ENCODE measurements around the gene TCAIM.

Gene TCAIM

GRCh38 chr3:44427683-44428082, 89.1 kb downstream of the TCAIM start:
- no peak for DNase-seq (ENCODE audit: low read depth, low spot score)
- TF ChIP-seq, protein P1, sequence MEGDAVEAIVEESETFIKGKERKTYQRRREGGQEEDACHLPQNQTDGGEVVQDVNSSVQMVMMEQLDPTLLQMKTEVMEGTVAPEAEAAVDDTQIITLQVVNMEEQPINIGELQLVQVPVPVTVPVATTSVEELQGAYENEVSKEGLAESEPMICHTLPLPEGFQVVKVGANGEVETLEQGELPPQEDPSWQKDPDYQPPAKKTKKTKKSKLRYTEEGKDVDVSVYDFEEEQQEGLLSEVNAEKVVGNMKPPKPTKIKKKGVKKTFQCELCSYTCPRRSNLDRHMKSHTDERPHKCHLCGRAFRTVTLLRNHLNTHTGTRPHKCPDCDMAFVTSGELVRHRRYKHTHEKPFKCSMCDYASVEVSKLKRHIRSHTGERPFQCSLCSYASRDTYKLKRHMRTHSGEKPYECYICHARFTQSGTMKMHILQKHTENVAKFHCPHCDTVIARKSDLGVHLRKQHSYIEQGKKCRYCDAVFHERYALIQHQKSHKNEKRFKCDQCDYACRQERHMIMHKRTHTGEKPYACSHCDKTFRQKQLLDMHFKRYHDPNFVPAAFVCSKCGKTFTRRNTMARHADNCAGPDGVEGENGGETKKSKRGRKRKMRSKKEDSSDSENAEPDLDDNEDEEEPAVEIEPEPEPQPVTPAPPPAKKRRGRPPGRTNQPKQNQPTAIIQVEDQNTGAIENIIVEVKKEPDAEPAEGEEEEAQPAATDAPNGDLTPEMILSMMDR (IDR thresholded peaks at IDR 0.05; ENCODE audit: low read depth, low read length), result no peak
- in situ Hi-C loops (cut with HindIII; ENCODE audit: low sequenced_read_pairs), result no loop called here
- H3K4me3 ChIP-seq (ENCODE audit: low read depth, low read length), result no peak overlapping the region

GRCh38 chr3:44428910-44429309, 90.3 kb downstream of the TCAIM start:
- no peak for DNase-seq (ENCODE audit: low read depth, low spot score)
- no peak overlapping the region for H3K4me3 ChIP-seq (ENCODE audit: low read depth, low read length)
- in situ Hi-C loops (cut with HindIII; ENCODE audit: low sequenced_read_pairs), result no loop called here
- TF ChIP-seq, protein P1 (IDR thresholded peaks at IDR 0.05; ENCODE audit: low read depth, low read length), result no peak

DNA sequence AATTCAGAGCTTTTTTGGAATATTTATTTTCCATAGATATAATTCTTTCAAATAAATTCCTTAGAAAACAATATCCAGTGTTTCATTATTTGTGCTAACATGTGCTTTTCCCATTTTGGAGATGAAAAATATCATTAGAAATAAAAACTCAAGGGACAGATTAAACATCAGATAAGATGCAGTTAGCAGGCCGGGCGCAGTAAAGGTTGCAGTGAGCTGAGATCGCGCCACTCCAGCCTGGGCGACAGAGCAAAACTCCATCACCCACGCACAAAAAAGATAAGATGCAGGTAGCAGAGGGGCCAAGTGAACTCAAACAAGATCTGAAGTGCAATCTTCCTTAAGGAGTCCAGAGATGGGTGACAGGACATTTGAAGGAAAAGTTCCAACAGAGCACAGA, 90.9 kb downstream of the TCAIM start:
- TF ChIP-seq, protein P1 (IDR thresholded peaks at IDR 0.05; ENCODE audit: low read depth, low read length), result no peak
- in situ Hi-C loops (cut with HindIII; ENCODE audit: low sequenced_read_pairs), result no loop called here
- no peak for DNase-seq (ENCODE audit: low read depth, low spot score)
- no peak overlapping the region for H3K4me3 ChIP-seq (ENCODE audit: low read depth, low read length)

DNA sequence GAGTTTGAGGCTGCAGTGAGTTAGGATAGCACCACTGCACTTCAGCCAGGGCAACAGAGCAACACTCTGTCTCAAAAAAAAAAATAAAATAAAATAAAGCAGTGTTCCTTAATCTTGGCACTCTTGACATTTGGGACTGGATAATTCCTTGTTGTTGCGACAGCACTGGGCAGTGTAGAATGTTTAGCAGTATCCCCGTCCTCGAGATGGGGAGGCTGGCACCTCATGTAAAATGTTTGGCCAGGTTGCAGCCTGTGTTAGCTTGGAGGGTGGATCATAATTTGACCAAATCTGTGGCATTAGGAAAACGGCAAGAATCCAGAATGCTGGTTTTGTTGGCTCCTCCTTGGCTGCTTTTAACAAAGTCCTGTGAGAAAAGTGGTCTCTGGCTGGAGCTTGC, 91.9 kb downstream of the TCAIM start:
- no peak overlapping the region for H3K4me3 ChIP-seq (ENCODE audit: low read depth, low read length)
- in situ Hi-C loops (cut with HindIII; ENCODE audit: low sequenced_read_pairs), result no loop called here
- no peak for DNase-seq (ENCODE audit: low read depth, low spot score)
- TF ChIP-seq, protein P1 (IDR thresholded peaks at IDR 0.05; ENCODE audit: low read depth, low read length), result no peak

- TF ChIP-seq, protein P1 (IDR thresholded peaks at IDR 0.05; ENCODE audit: low read depth, low read length), result no peak
- no peak overlapping the region for H3K4me3 ChIP-seq (ENCODE audit: low read depth, low read length)
- in situ Hi-C loops (cut with HindIII; ENCODE audit: low sequenced_read_pairs), result no loop called here
- no peak for DNase-seq (ENCODE audit: low read depth, low spot score)
Observed at GRCh38 chr3:44434834-44435510, 96.4 kb downstream of the TCAIM start.

DNA sequence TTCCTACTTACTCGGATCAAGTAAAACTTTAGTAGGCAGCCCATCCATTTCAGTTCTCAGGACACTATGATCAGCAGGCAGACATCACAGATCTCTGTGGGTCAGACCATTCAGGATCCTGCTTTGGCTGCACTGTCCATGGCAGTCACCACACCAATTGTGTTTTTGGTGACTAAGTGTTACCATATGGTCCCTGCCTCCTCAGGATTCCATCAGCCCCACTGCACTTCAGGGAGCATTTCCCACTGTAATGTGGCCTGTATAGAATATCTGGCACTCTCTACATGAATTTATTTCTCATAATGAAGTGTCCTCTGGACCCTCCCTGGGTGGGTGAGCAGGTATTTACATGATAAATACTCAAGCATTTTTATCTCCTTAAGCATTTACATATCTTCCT, 97.6 kb downstream of the TCAIM start:
- H3K4me3 ChIP-seq (ENCODE audit: low read depth, low read length), result no peak overlapping the region
- in situ Hi-C loops (cut with HindIII; ENCODE audit: low sequenced_read_pairs), result no loop called here
- TF ChIP-seq, protein P1 (IDR thresholded peaks at IDR 0.05; ENCODE audit: low read depth, low read length), result no peak
- DNase-seq (ENCODE audit: low read depth, low spot score), result no peak
